Thyroid gland (tissue), 4 donors: ENCODE results near the gene CYBA. TPM values are rescaled to one million over a fixed set of nuclear protein-coding genes. Genes with fewer than 3 reads are reported as not detected.

Experiments
- DNase-seq, 2 donors: peaks; one replicate each; pipeline ENCODE4 v3.0.0-alpha.2; 2019
- H3K27ac ChIP-seq, 3 donors: fragments of 200-600 bp; sonication (generic); 1 replicate in 2 of 3; 2 replicates in 1 of 3; pipeline ENCODE4 v1.5.1; 2016 to 2019; ENCODE audit warnings: mild to moderate bottlenecking in 1 of 3, moderate library complexity in 1 of 3
- H3K27me3 ChIP-seq: fragments of 200-600 bp; sonication (generic); one replicate; pipeline ENCODE4 v1.5.1; 2019
- H3K36me3 ChIP-seq, 2 donors: fragments of 200-600 bp; sonication (generic); one replicate each; pipeline ENCODE4 v1.5.1; 2016 to 2019
- H3K4me1 ChIP-seq, 2 donors: fragments of 200-600 bp; sonication (generic); one replicate each; pipeline ENCODE4 v1.5.1; 2017 to 2019
- H3K4me3 ChIP-seq, 3 donors: fragments of 200-600 bp; sonication (generic); replicated peaks in 1 of 3; 1 replicate in 2 of 3; 2 replicates in 1 of 3; pipeline ENCODE4 v1.5.1; 2016; ENCODE audit warnings: mild to moderate bottlenecking in 1 of 3
- H3K9me3 ChIP-seq: fragments of 200-600 bp; sonication (generic); one replicate; pipeline ENCODE4 v1.5.1; 2017
- POLR2A ChIP-seq, 2 donors: fragments of 450-650 bp; IDR thresholded peaks; one replicate each; pipeline ENCODE4 v1.6.1; 2017; ENCODE audit warnings: antibody characterized with exemption in 2 of 2, mild to moderate bottlenecking in 2 of 2, moderate library complexity in 1 of 2
- WGBS, 2 donors: methylation state at CpG; one replicate each; pipeline ENCODE4 v1.1.5; 2017; 5-methylcytosine and 5-hydroxymethylcytosine counted together
- intact Hi-C: fragments of 100-400 bp; cut with DNase I; formaldehyde crosslinking; loops from one replicate; pipeline ENCODE4 v1.15.1; 2023
- total RNA-seq, 4 donors: library from RNA; depleted of rRNA; stranded (reverse); fragments of >200 nt; gene quantifications; one replicate each; pipeline ENCODE4 v1.2.3, GENCODE V29; 2016
- TF ChIP-seq, protein P1 (sequence below), 6 experiments: fragments of 200-600 bp in 3 of 6; fragments of 450-650 bp in 3 of 6; sonication (generic) in 3 of 6; IDR thresholded peaks; one replicate each; pipeline ENCODE4 v1.5.1; 2016 to 2019; ENCODE audit warnings: antibody characterized with exemption in 6 of 6, mild to moderate bottlenecking in 2 of 6, inconsistent platforms in 1 of 6, moderate library complexity in 1 of 6

Gene CYBA
- total RNA-seq, 4 donors from 2014 or later, result 199 to 475 (median 339) TPM

DNA sequence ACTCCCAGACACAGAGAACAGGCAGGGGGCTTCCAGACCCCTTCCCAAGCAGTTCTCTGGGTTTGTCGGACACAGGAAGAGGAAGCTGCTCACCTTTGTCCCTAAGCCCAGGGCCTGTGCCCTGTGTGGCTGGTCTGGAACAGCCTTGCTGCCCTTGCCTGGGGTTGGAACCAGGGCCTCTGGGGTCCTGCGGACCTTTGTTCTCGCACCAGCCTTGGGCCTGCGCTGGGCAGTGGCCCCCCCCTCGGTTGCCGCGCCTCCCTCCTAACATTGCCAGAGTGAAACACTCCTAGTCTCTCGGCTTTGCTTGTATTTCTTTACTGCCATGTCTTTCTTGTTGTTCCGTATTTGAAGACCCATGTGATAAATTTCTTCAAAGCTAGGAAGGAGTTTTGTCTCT lies 21.0 kb downstream of the CYBA start:
- no peaks in the 10 kb centered on the region for H3K9me3 ChIP-seq
- peaks cover 35 to 37% of the 10 kb centered on the region in 2 donors for H3K36me3 ChIP-seq
- H3K4me3 ChIP-seq, result no peak overlapping the region
- 94 to 97% methylated on average over 6 to 9 of the region's 9 CpGs for WGBS, 2 donors
- no peak for DNase-seq
- intact Hi-C loops, result no loop called here
- H3K4me1 ChIP-seq, result peaks cover 0 to 14% of the 10 kb centered on the region in 2 donors
- no peak overlapping the region for H3K27ac ChIP-seq
- TF ChIP-seq, protein P1, sequence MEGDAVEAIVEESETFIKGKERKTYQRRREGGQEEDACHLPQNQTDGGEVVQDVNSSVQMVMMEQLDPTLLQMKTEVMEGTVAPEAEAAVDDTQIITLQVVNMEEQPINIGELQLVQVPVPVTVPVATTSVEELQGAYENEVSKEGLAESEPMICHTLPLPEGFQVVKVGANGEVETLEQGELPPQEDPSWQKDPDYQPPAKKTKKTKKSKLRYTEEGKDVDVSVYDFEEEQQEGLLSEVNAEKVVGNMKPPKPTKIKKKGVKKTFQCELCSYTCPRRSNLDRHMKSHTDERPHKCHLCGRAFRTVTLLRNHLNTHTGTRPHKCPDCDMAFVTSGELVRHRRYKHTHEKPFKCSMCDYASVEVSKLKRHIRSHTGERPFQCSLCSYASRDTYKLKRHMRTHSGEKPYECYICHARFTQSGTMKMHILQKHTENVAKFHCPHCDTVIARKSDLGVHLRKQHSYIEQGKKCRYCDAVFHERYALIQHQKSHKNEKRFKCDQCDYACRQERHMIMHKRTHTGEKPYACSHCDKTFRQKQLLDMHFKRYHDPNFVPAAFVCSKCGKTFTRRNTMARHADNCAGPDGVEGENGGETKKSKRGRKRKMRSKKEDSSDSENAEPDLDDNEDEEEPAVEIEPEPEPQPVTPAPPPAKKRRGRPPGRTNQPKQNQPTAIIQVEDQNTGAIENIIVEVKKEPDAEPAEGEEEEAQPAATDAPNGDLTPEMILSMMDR (IDR thresholded peaks at IDR 0.05), result no peak
- TF ChIP-seq POLR2A (IDR thresholded peaks at IDR 0.05), result no peak
- H3K27me3 ChIP-seq, result no peaks in the 10 kb centered on the region

DNA sequence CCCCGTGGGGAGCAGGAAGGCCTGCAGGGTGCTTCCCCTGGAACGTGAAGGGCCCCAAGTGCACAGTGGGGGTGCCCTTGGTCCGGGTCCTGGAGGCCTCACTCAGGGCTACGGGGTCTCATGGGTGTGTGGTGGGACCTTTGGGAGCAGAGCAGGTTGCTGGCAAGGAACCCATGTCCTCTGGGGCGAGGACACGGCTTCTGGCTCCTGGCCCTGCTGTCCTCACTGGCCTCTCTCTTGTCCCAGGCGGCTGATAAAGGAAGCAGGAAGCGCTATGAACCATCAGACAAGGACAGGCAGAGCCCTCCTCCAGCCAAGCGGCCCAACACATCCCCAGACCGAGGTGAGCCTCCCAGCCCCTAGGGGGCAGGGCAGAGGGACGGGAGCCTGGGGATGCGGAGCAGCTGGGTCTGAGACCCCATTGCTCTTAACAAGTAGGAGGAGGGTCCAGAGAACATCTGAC lies 22.3 kb downstream of the CYBA start:
- WGBS, 2 donors, result 75 to 76% methylated on average over 8 to 10 of the region's 12 CpGs
- H3K4me3 ChIP-seq, result no peak overlapping the region
- H3K4me1 ChIP-seq, result peaks cover 0 to 1% of the 10 kb centered on the region in 2 donors
- no peaks in the 10 kb centered on the region for H3K27me3 ChIP-seq
- TF ChIP-seq, protein P1 (IDR thresholded peaks at IDR 0.05), result peak in 1 of 6 experiments; percentile 27
- TF ChIP-seq POLR2A (IDR thresholded peaks at IDR 0.05), result no peak
- H3K9me3 ChIP-seq, result no peaks in the 10 kb centered on the region
- intact Hi-C loops, result no loop called here
- no peak for DNase-seq
- no peak overlapping the region for H3K27ac ChIP-seq
- peaks cover 48 to 50% of the 10 kb centered on the region in 2 donors for H3K36me3 ChIP-seq

DNA sequence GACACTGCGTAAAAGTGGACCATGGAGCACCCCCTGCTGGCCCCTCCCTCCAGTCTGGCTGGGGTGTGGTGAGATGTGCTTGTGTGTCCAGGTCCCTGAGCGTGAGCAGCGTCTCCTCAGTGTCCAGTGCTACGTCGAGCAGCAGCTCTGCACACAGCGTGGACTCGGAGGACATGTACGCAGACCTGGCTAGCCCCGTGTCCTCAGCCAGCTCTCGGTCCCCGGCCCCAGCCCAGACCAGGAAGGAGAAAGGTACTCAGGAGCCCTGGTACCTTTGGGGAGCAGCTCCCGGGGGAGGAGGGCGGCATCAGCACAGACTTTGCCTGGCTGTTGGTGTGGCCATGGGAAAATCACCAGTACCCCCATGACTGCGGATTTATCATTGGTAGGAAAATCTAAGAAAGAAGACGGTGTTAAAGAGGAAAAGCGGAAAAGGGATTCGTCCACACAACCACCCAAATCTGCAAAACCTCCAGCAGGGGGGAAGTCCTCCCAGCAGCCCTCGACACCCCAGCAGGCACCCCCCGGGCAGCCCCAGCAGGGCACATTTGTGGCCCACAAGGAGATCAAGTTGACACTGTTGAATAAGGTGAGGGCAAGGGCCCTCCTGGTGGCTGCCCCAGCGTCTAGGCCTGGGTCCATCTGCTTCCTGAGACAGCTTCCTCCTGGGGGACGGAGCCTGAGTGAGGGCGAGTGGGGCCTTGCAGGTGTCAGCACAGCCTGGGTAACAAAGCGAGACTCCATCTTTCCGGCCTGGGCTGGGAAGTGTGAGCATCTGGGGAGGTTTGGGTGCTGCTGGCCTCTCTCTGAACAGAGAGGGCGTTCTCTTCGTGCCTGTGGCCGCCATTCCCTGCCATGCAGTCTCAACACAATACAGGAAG lies 23.1 kb downstream of the CYBA start:
- intact Hi-C loops, result no loop called here
- peaks cover 55 to 57% of the 10 kb centered on the region in 2 donors for H3K36me3 ChIP-seq
- DNase-seq, result no peak

DNA sequence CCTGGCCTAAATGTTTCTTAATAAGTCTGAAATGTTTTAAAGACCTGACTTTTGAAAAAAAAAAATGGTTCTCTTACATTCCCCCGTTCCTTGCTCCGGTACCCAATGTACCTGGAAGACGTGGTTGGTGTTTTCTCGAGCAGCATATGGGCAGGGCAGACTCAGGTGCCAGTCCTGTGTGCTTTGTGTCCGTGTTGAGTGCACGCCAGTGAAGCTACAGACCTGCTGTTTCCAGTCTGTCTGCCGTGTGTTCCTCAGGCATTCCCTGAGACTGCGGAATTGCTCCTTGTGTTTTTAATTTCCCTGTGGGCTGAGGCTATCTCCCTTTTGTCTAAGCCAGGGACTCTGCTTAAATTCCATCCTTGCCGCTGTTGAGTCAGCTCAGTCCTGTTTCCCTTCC lies 24.2 kb downstream of the CYBA start:
- intact Hi-C loops, result no loop called here
- Histone ChIP-seq H3K36me3 (peaks cover 53 to 56% of the 10 kb centered on the region in 2 donors), H3K4me1 (no peaks in the 10 kb centered on the region), H3K27ac (no peak overlapping the region), H3K9me3 (no peaks in the 10 kb centered on the region), H3K27me3 (no peaks in the 10 kb centered on the region), H3K4me3 (no peak overlapping the region)
- no peak for DNase-seq
- 86 to 91% methylated on average over 9 of the region's 9 CpGs for WGBS, 2 donors
- TF ChIP-seq, protein P1 (IDR thresholded peaks at IDR 0.05), result no peak
- TF ChIP-seq POLR2A (IDR thresholded peaks at IDR 0.05), result no peak

More for the DNA sequence above, 23.1 kb downstream of the CYBA start:
- no peak overlapping the region for H3K27ac ChIP-seq
- no peaks in the 10 kb centered on the region for H3K9me3 ChIP-seq
- TF ChIP-seq, protein P1 (IDR thresholded peaks at IDR 0.05), result no peak
- no peak for TF ChIP-seq POLR2A (IDR thresholded peaks at IDR 0.05)
- H3K4me3 ChIP-seq, result no peak overlapping the region
- WGBS, 2 donors, result 92 to 95% methylated on average over 17 to 22 of the region's 27 CpGs
- no peaks in the 10 kb centered on the region for H3K4me1 ChIP-seq
- H3K27me3 ChIP-seq, result no peaks in the 10 kb centered on the region

DNA sequence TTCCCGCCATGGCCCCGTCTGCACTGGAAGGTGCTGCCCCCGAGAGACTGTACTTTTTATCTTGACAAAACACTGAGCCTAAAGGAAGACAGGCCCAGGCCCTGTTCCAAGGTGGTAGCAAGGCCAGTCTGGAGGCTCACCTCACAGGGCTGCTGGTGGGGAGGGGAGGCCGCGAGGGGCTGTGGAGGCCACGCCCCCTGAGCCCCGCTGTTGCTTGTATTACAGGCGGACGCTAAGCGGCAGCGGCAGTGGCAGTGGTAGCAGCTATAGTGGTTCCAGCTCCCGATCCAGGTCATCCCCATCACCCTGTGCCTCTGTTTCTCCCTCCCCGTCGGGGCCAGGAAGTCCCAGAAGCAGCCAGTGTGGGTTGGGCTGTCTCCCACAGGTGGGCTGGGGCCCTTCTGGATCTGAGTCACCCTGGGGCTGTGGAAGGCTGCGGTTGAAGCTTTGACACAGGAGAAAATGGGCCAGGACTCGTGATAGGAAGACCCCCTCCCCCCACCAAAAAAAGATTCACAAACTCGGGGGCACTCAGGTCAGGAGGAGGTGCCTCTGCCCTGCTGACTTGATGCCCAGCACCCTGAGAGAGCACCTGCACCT lies 25.8 kb downstream of the CYBA start:
- H3K36me3 ChIP-seq, result peaks cover 38 to 44% of the 10 kb centered on the region in 2 donors
- WGBS, 2 donors, result 87 to 96% methylated on average over 12 to 17 of the region's 17 CpGs
- DNase-seq, result no peak
- intact Hi-C loops, result no loop called here
- H3K4me1 ChIP-seq, result no peaks in the 10 kb centered on the region
- H3K27me3 ChIP-seq, result no peaks in the 10 kb centered on the region
- no peak overlapping the region for H3K27ac ChIP-seq
- no peak overlapping the region for H3K4me3 ChIP-seq
- no peaks in the 10 kb centered on the region for H3K9me3 ChIP-seq
- no peak for TF ChIP-seq POLR2A (IDR thresholded peaks at IDR 0.05)
- TF ChIP-seq, protein P1 (IDR thresholded peaks at IDR 0.05), result no peak
